NB4 (cell line): ENCODE measurements around the gene RGL1.

Source experiments
- DNase-seq: peaks from one replicate; pipeline ENCODE4 v3.0.0; 2010; ENCODE audit warnings: low read depth
- H3K4me3 ChIP-seq: one replicate; pipeline ENCODE4 v1.5.1; 2011; ENCODE audit warnings: mild to moderate bottlenecking, low read depth, low read length, moderate library complexity
- MYC ChIP-seq: IDR thresholded peaks from 2 replicates; pipeline ENCODE4 v1.6.1; 2011; ENCODE audit warnings: low read depth, low read length
- POLR2A ChIP-seq: IDR thresholded peaks from 2 replicates; pipeline ENCODE4 v1.6.1; 2011; ENCODE audit warnings: mild to moderate bottlenecking; ENCODE audit not compliant: insufficient read length; ENCODE audit errors: extremely low read depth
- TF ChIP-seq, protein P1 (sequence below): IDR thresholded peaks from 2 replicates; pipeline ENCODE4 v1.6.1; 2011; ENCODE audit warnings: low read depth, low read length
- TF ChIP-seq, protein P2 (sequence below): IDR thresholded peaks from one replicate; pipeline ENCODE4 v1.5.1; 2012; ENCODE audit warnings: low read depth, low read length

RGL1 gene

DNA sequence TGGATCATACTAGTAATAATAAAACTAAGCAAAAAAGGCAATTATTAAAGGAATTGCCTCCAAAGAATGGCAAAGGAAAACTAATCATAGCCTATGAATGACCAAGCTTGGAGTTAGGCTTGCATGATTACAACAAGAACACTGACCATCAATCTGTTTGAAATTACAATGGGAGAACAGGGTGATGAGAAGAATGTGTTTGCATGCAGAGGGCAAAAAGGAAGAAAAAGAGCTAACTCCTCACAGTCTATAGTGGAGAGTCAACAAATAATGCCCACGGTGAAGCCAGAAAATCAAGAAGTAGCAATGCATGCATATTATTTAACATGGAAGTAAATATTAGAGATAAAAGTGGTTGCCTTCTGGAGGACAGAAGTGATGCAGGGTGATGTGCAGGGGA is 160.8 kb downstream of the RGL1 start:
- H3K4me3 ChIP-seq, result no peak overlapping the region
- DNase-seq, result no peak
- no peak for TF ChIP-seq POLR2A
- TF ChIP-seq MYC, result no peak
- TF ChIP-seq, protein P1, sequence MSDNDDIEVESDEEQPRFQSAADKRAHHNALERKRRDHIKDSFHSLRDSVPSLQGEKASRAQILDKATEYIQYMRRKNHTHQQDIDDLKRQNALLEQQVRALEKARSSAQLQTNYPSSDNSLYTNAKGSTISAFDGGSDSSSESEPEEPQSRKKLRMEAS, result no peak
- TF ChIP-seq, protein P2, sequence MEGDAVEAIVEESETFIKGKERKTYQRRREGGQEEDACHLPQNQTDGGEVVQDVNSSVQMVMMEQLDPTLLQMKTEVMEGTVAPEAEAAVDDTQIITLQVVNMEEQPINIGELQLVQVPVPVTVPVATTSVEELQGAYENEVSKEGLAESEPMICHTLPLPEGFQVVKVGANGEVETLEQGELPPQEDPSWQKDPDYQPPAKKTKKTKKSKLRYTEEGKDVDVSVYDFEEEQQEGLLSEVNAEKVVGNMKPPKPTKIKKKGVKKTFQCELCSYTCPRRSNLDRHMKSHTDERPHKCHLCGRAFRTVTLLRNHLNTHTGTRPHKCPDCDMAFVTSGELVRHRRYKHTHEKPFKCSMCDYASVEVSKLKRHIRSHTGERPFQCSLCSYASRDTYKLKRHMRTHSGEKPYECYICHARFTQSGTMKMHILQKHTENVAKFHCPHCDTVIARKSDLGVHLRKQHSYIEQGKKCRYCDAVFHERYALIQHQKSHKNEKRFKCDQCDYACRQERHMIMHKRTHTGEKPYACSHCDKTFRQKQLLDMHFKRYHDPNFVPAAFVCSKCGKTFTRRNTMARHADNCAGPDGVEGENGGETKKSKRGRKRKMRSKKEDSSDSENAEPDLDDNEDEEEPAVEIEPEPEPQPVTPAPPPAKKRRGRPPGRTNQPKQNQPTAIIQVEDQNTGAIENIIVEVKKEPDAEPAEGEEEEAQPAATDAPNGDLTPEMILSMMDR, result no peak

DNA sequence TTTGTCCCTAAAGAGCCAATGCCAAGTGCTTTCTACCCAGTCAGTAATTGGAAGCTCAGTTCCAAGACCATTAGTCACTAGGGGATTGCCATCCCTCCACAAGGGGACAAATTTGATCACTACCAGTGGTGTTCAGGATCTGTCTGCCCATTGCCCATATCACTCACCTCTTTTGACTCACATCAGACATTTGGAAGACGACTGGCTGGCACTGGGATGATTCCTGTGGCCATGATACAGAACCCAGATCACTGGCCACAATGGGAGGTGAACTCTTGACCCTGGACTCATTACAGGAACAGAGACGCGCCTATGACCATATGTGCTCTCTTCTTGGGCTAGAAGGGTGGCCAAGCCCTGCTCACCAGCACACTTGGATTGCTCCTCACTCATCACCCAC is 161.6 kb downstream of the RGL1 start:
- no peak overlapping the region for H3K4me3 ChIP-seq
- no peak for DNase-seq
- TF ChIP-seq MYC (no peak), POLR2A (no peak)
- TF ChIP-seq, protein P1, result no peak
- TF ChIP-seq, protein P2, result no peak

DNA sequence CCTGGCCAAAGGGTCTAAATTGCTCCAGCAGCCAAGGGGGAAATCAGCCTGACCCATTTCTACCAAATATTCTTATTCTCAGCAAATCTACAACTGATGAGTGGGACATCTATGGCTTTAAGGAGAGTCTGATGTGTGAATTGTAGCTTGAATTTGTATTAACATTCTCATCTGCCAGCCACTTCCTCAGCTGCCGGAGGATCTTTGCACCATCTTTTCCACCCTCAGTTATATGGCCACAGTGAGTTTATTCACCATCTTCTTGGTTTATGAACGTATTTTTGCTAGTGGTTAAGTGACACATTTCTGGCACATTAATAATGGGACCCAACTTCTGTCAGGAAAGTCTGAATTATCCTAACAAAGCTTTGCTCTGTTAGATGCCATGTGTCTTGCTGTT is 163.0 kb downstream of the RGL1 start:
- no peak overlapping the region for H3K4me3 ChIP-seq
- TF ChIP-seq, protein P2, result no peak
- TF ChIP-seq POLR2A (no peak), MYC (no peak)
- TF ChIP-seq, protein P1, result no peak
- DNase-seq, result no peak

DNA sequence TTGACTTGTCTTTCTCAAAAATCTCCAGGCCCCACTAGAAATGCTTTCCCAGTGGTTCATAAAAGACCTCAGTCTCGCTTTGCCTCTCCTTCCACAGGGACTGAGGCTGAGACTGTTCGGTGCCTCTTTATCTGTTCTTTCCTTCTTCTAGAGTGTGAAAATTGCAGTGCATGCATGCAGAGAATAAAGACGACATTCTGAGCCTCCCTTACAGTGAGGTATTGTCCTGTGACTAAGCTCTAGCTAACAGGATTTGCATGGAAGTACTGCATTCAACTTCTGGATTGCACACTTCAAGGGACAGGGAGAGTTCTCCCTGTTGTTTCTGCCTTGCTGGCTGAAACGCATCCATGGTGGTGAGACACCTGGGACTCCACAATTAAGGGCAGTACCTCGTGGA is 163.5 kb downstream of the RGL1 start:
- TF ChIP-seq MYC (no peak), POLR2A (no peak)
- TF ChIP-seq, protein P1, result no peak
- TF ChIP-seq, protein P2, result no peak
- DNase-seq, result no peak
- no peak overlapping the region for H3K4me3 ChIP-seq

DNA sequence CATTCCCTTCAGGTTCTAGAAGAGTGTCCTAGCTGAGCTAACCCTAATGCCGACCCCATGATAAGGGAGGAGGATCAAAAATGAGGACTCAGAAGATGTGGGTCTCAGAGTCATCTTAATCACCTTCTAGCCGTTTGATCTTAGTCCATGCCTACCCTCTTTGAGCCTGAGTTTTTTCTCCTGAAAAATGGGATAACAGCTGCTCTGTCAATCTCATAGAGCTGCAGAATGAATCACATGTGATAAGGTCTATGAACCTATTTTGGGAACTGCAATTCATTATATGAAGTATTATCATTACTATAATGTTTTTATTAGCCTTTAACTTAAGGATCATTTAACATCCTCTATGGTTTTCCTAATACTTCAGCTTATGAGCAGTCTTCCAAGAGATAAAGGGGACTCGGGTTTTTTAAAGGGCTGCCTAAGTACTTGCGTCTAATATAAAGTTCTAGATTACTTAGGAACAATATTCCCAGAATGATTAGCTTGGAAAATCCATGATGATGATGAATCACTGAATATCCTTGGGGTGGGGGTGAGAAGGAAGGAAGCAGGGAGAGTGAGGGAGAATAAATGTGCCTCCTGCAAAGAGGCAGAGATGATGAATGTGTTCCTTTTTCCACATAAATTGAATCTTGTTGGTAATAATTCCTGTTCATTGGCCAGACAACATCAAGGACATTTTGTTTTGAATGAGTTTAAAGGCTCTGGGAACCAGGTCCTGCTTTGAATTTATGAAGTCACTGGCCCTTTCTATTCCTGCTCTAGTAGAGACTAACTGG is 165.8 kb downstream of the RGL1 start:
- DNase-seq, result no peak
- no peak overlapping the region for H3K4me3 ChIP-seq
- no peak for TF ChIP-seq POLR2A
- TF ChIP-seq, protein P2, result no peak
- TF ChIP-seq MYC, result no peak
- TF ChIP-seq, protein P1, result no peak

DNA sequence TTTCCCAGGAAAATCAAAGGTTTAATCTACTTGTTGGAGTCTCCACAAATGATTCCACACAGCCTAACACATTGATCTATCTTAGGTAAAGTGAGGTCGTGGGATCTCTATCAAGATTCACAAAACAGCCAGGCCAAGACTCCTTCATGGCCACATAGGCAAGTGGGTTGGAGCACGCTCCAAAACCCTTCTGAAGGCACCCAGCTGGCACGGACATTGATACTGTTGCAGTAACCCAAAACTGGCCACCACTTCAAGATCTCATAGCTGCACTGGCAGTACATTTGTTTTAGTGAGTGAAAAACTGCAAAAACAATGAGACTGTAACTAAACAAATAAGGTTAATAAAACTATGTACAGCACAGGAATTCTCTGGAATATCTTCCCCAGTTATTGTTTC is 170.7 kb downstream of the RGL1 start:
- no peak for DNase-seq
- no peak overlapping the region for H3K4me3 ChIP-seq
- TF ChIP-seq MYC, result no peak
- TF ChIP-seq, protein P1, result no peak
- TF ChIP-seq, protein P2, result no peak
- no peak for TF ChIP-seq POLR2A
